Dendritic cell treated with granulocyte-macrophage colony-stimulating factor and Interleukin-4, amounts not matched to agents 40 ng/mL and 50 ng/mL, for 4 days (primary cell): ENCODE measurements around the gene NYAP1.
"Not testable (repeated sequence)": the region's sequence is repeated elsewhere in the genome, so short reads cannot be mapped to it uniquely, and the experiment has no call there.

ENCODE experiments used
- H3K27ac Mint-ChIP-seq: one replicate; pipeline ENCODE4 v1.8.0; 2022; ENCODE audit warnings: mild to moderate bottlenecking, mixed read lengths
- H3K27me3 Mint-ChIP-seq: one replicate; pipeline ENCODE4 v1.8.0; 2022; ENCODE audit warnings: mild to moderate bottlenecking, mixed read lengths
- H3K36me3 Mint-ChIP-seq: one replicate; pipeline ENCODE4 v1.8.0; 2022; ENCODE audit warnings: low read depth, mixed read lengths
- H3K4me1 Mint-ChIP-seq: one replicate; pipeline ENCODE4 v1.8.0; 2022; ENCODE audit warnings: low read depth, mixed read lengths
- H3K4me3 Mint-ChIP-seq: one replicate; pipeline ENCODE4 v1.8.0; 2022; ENCODE audit warnings: mild to moderate bottlenecking, moderate library complexity, mixed read lengths
- H3K9me3 Mint-ChIP-seq: one replicate; pipeline ENCODE4 v1.8.0; 2022; ENCODE audit warnings: mixed read lengths
- intact Hi-C: fragments of 100-400 bp; cut with micrococcal nuclease; formaldehyde crosslinking; loops from one replicate; pipeline ENCODE4 v1.15.0; 2022

NYAP1 gene

GRCh38 chr7:100541309-100541708 is 57.6 kb downstream of the NYAP1 start:
- H3K27ac Mint-ChIP-seq, H3K9me3 Mint-ChIP-seq, H3K27me3 Mint-ChIP-seq, H3K4me3 Mint-ChIP-seq: not testable (repeated sequence)
- intact Hi-C loops, result loop anchor here (5.0 kb wide), 1 partner anchor 64 kb away; the partner anchor contains the start of gene TSC22D4
- Mint-ChIP-seq H3K4me1 (peaks cover 74% of the 10 kb centered on the region), H3K36me3 (peaks cover 12% of the 10 kb centered on the region)

- Mint-ChIP-seq H3K27ac (no peak overlapping the region), H3K27me3 (no peaks in the 10 kb centered on the region), H3K4me3 (no peak overlapping the region), H3K4me1 (peaks cover 93% of the 10 kb centered on the region), H3K36me3 (peaks cover 12% of the 10 kb centered on the region), H3K9me3 (no peaks in the 10 kb centered on the region)
- intact Hi-C loops, result loop anchor here (5.0 kb wide), 1 partner anchor 66 kb away; the partner anchor contains the start of gene TSC22D4
Measured at GRCh38 chr7:100543586-100543985, 59.9 kb downstream of the NYAP1 start.

- Mint-ChIP-seq H3K27ac (peak overlapping the region; percentile 76), H3K9me3 (no peaks in the 10 kb centered on the region), H3K4me3 (no peak overlapping the region), H3K36me3 (peaks cover 5% of the 10 kb centered on the region), H3K27me3 (no peaks in the 10 kb centered on the region), H3K4me1 (peaks cover 89% of the 10 kb centered on the region)
- intact Hi-C loops, result loop anchor here (5.0 kb wide), 1 partner anchor 67 kb away; the partner anchor contains the start of gene TSC22D4
Measured at GRCh38 chr7:100544386-100544785, 60.7 kb downstream of the NYAP1 start.
